Naive thymus-derived CD4-positive, alpha-beta T cell (primary cell): Measurements from ENCODE around the gene KRTAP29-1. TPM values are rescaled to one million over a fixed set of nuclear protein-coding genes. Genes with fewer than 3 reads are reported as not detected.
"Not testable (repeated sequence)": the region's sequence is repeated elsewhere in the genome, so short reads cannot be mapped to it uniquely, and the experiment has no call there.

Source experiments
- ATAC-seq: fragments of 150-1000 bp; cut with Tn5 transposase; 2 replicates; pipeline ENCODE4 v1.10.0; 2021; ENCODE audit warnings: mild to moderate bottlenecking, moderate library complexity
- CTCF ChIA-PET: fragments of 350-600 bp; sonication (Branson Sonifier 250); formaldehyde crosslinking; loops from one replicate; lab custom pipeline; 2021; ENCODE audit warnings: antibody characterized with exemption; lab: Charles Lee
- POLR2A ChIA-PET: fragments of 350-600 bp; sonication (Branson Sonifier 250); formaldehyde crosslinking; loops from one replicate; lab custom pipeline; 2021; ENCODE audit warnings: antibody characterized with exemption, inconsistent platforms; lab: Charles Lee
- DNase-seq, 9 donors: peaks; one replicate each; pipeline versions ENCODE4 v3.0.0 to v3.0.0-alpha.2; 2020 to 2022; ENCODE audit warnings: mixed read lengths in 1 of 9
- H3K27ac ChIP-seq: one replicate; pipeline ENCODE4 v1.7.0; 2013; ENCODE audit warnings: mild to moderate bottlenecking, low read depth, low read length, moderate library complexity
- H3K27me3 ChIP-seq, 2 donors: one replicate each; pipeline ENCODE4 v1.7.0; 2013; ENCODE audit warnings: low read length in 2 of 2, mild to moderate bottlenecking in 2 of 2, moderate library complexity in 2 of 2; ENCODE audit not compliant: control insufficient read depth in 2 of 2, insufficient read depth in 2 of 2
- H3K36me3 ChIP-seq, 3 experiments: 1 replicate in 2 of 3; 2 replicates in 1 of 3; pipeline ENCODE4 v1.7.0; 2013; ENCODE audit warnings: low read length in 3 of 3, mild to moderate bottlenecking in 3 of 3, moderate library complexity in 1 of 3; ENCODE audit not compliant: insufficient read depth in 3 of 3, control insufficient read depth in 2 of 3
- H3K4me1 ChIP-seq, 2 donors: one replicate each; pipeline ENCODE4 v1.7.0; 2013; ENCODE audit warnings: low read length in 2 of 2, mild to moderate bottlenecking in 2 of 2, moderate library complexity in 1 of 2; ENCODE audit not compliant: control insufficient read depth in 2 of 2, insufficient read depth in 2 of 2
- H3K4me3 ChIP-seq: 2 replicates; pipeline ENCODE4 v1.7.0; 2013; ENCODE audit warnings: mild to moderate bottlenecking, low read length
- H3K9me3 ChIP-seq, 3 experiments: 1 replicate in 2 of 3; 2 replicates in 1 of 3; pipeline ENCODE4 v1.7.0; 2013; ENCODE audit warnings: low read length in 3 of 3; ENCODE audit not compliant: control insufficient read depth in 2 of 3
- H3K27ac Mint-ChIP-seq, 9 donors: one replicate each; pipeline ENCODE4 v1.8.0; 2020 to 2022; ENCODE audit warnings: mixed read lengths in 9 of 9, mild to moderate bottlenecking in 8 of 9, moderate library complexity in 5 of 9, inconsistent platforms in 2 of 9
- H3K27me3 Mint-ChIP-seq, 5 donors: one replicate each; pipeline ENCODE4 v1.8.0; 2021 to 2022; ENCODE audit warnings: mixed read lengths in 5 of 5, mild to moderate bottlenecking in 1 of 5
- H3K36me3 Mint-ChIP-seq, 5 donors: one replicate each; pipeline ENCODE4 v1.8.0; 2020 to 2022; ENCODE audit warnings: mixed read lengths in 5 of 5, mild to moderate bottlenecking in 3 of 5, inconsistent platforms in 1 of 5
- H3K4me1 Mint-ChIP-seq, 7 donors: one replicate each; pipeline ENCODE4 v1.8.0; 2020 to 2022; ENCODE audit warnings: mixed read lengths in 7 of 7, mild to moderate bottlenecking in 3 of 7, inconsistent platforms in 1 of 7
- H3K4me3 Mint-ChIP-seq, 10 donors: one replicate each; pipeline ENCODE4 v1.8.0; 2020 to 2022; ENCODE audit warnings: mild to moderate bottlenecking in 10 of 10, mixed read lengths in 10 of 10, moderate library complexity in 6 of 10, inconsistent platforms in 2 of 10
- H3K9me3 Mint-ChIP-seq, 11 donors: one replicate each; pipeline ENCODE4 v1.8.0; 2020 to 2022; ENCODE audit warnings: mixed read lengths in 11 of 11, mild to moderate bottlenecking in 4 of 11, inconsistent platforms in 1 of 11, moderate library complexity in 1 of 11
- intact Hi-C, 2 donors: fragments of 100-400 bp; cut with micrococcal nuclease; formaldehyde crosslinking; loops; one replicate each; pipeline ENCODE4 v1.15.1; 2023
- polyA plus RNA-seq, 2 donors: library from polyadenylated mRNA; unstranded; fragments of 300-500 nt; fragmentation: Illumina TruSeq; gene quantifications; one replicate each; pipeline ENCODE4 v1.2.3, GENCODE V29; 2021
- total RNA-seq, 6 experiments: library from RNA in 5 of 6; stranded (reverse) in 5 of 6; gene quantifications; 1 replicate in 5 of 6; 2 replicates in 1 of 6; pipeline ENCODE4 v1.2.3 and lab custom pipeline; 2021 to 2026

Gene KRTAP29-1
- total and polyA plus RNA-seq, 7 experiments from 2014 or later: 0.30 TPM; not detected in 6

GRCh38 chr17:41271858-41272257 is 30.8 kb downstream of the KRTAP29-1 start:
- ChIA-PET CTCF (no interaction called here), POLR2A (no interaction called here)
- Mint-ChIP-seq H3K9me3 (no peaks in the 10 kb centered on the region), H3K27me3 (peaks cover 4 to 10% (median 5%) of the 10 kb centered on the region in 5 donors), H3K27ac (no peak overlapping the region), H3K36me3 (no peaks in the 10 kb centered on the region), H3K4me1 (peaks cover 0 to 21% (median 2%) of the 10 kb centered on the region in 7 donors), H3K4me3 (no peak overlapping the region)
- no peak for ATAC-seq
- H3K9me3 ChIP-seq: no peaks in the 10 kb centered on the region
- H3K27ac ChIP-seq: no peak overlapping the region
- no peaks in the 10 kb centered on the region for H3K27me3 ChIP-seq
- H3K4me1 ChIP-seq: no peaks in the 10 kb centered on the region
- intact Hi-C loops: no loop called here
- no peak overlapping the region for H3K4me3 ChIP-seq
- DNase-seq: no peak
- no peaks in the 10 kb centered on the region for H3K36me3 ChIP-seq

DNA sequence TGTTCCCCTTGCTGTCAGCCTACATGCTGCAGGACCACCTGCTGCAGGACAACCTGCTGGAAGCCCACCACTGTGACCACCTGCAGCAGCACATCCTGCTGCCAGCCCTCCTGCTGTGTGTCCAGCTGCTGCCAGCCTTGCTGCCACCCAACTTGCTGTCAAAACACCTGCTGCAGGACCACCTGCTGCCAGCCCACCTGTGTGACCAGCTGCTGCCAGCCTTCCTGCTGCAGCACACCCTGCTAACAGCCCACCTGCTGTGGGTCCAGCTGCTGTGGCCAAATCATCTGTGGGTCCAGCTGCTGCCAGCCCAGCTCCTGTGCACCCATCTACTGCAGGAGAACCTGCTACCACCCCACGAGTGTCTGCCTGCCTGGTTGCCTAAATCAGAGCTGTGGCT is 31.3 kb downstream of the KRTAP29-1 start:
- H3K9me3 Mint-ChIP-seq, ATAC-seq, DNase-seq, H3K4me3 ChIP-seq, H3K36me3 ChIP-seq, POLR2A ChIA-PET, H3K27ac ChIP-seq, H3K27me3 Mint-ChIP-seq, H3K36me3 Mint-ChIP-seq, H3K27me3 ChIP-seq, intact Hi-C loops, CTCF ChIA-PET, H3K27ac Mint-ChIP-seq, H3K9me3 ChIP-seq, H3K4me3 Mint-ChIP-seq, H3K4me1 ChIP-seq: not testable (repeated sequence)
- peaks cover 0 to 20% (median 2%) of the 10 kb centered on the region in 7 donors for H3K4me1 Mint-ChIP-seq

DNA sequence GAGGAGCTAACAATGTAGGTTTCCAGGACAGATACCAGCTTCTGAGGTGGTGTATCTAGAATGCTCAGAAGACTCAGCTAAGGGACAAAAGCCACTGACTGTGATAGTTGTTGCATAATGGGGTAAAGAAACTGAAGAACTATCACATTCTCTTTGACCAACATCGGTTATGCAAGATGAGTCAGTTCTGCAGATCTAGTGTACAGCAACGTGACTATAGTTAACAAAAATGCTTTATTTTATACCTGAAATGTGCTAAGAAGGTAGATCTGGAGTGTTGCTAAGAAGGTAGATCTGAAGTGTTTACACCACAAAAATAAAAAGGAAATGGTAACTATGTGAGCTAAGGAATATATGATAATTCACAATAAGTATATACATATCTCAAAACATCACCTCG is 34.9 kb downstream of the KRTAP29-1 start:
- no peak overlapping the region for H3K4me3 Mint-ChIP-seq
- peaks cover 0 to 22% (median 8%) of the 10 kb centered on the region in 7 donors for H3K4me1 Mint-ChIP-seq
- ChIA-PET CTCF (no interaction called here), POLR2A (no interaction called here)
- Histone ChIP-seq H3K27me3 (no peaks in the 10 kb centered on the region), H3K4me1 (no peaks in the 10 kb centered on the region), H3K9me3 (no peaks in the 10 kb centered on the region), H3K27ac (no peak overlapping the region), H3K4me3 (no peak overlapping the region), H3K36me3 (no peaks in the 10 kb centered on the region)
- intact Hi-C loops: no loop called here
- DNase-seq (no peak), ATAC-seq (no peak)
- no peak overlapping the region for H3K27ac Mint-ChIP-seq
- H3K9me3 Mint-ChIP-seq: no peaks in the 10 kb centered on the region
- no peaks in the 10 kb centered on the region for H3K36me3 Mint-ChIP-seq
- H3K27me3 Mint-ChIP-seq: peaks cover 0 to 22% (median 5%) of the 10 kb centered on the region in 5 donors

- DNase-seq (no peak), ATAC-seq (no peak)
- no peak within 1 kb of the TSS for H3K27ac ChIP-seq
- Mint-ChIP-seq H3K27me3 (peaks cover 0 to 30% (median 5%) of the 10 kb centered on the region in 5 donors), H3K27ac (no peak within 1 kb of the TSS), H3K36me3 (no peaks in the 10 kb centered on the region), H3K4me3 (no peak within 1 kb of the TSS), H3K9me3 (no peaks in the 10 kb centered on the region), H3K4me1 (peaks cover 0 to 27% (median 15%) of the 10 kb centered on the region in 7 donors)
- no peak within 1 kb of the TSS for H3K4me3 ChIP-seq
- no peaks in the 10 kb centered on the region for H3K27me3 ChIP-seq
- no peaks in the 10 kb centered on the region for H3K36me3 ChIP-seq
- ChIA-PET POLR2A (no interaction called here), CTCF (no interaction called here)
- intact Hi-C loops: no loop called here
- no peaks in the 10 kb centered on the region for H3K4me1 ChIP-seq
- H3K9me3 ChIP-seq: no peaks in the 10 kb centered on the region
Measured at GRCh38 chr17:41265078-41265477, 37.6 kb downstream of the KRTAP29-1 start, which contains the start of gene KRTAP9-6. KRTAP9-6 (plus strand) TSS chr17:41265378; CDS start chr17:41265378, 0 bp downstream.

DNA sequence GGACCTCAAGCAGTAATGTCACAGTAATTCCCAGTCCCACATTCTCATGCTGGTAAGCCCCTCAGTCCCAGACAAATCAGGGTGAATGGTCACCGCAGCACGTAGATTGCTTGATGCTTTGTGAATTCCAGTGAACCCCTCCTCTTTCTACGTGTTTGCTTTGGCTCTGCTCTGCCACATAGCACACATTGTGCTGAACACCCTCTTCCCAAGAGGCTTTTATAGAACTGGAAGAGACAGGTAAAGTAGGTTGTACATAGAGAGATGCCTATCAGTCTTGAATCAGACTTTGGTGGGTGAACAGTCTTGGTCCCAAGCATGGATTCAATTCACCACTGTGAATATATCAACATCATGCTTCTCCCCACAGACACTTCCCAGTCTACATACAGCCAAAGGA is 38.1 kb downstream of the KRTAP29-1 start:
- CTCF ChIA-PET: no interaction called here
- no peaks in the 10 kb centered on the region for H3K36me3 Mint-ChIP-seq
- no peaks in the 10 kb centered on the region for H3K27me3 ChIP-seq
- H3K4me1 Mint-ChIP-seq: peaks cover 0 to 27% (median 15%) of the 10 kb centered on the region in 7 donors
- H3K4me1 ChIP-seq: no peaks in the 10 kb centered on the region
- H3K4me3 Mint-ChIP-seq: no peak overlapping the region
- DNase-seq (no peak), ATAC-seq (no peak)
- no peaks in the 10 kb centered on the region for H3K9me3 ChIP-seq
- peaks cover 0 to 33% (median 5%) of the 10 kb centered on the region in 5 donors for H3K27me3 Mint-ChIP-seq
- no peak overlapping the region for H3K4me3 ChIP-seq
- POLR2A ChIA-PET: no interaction called here
- no peaks in the 10 kb centered on the region for H3K9me3 Mint-ChIP-seq
- no peaks in the 10 kb centered on the region for H3K36me3 ChIP-seq
- H3K27ac ChIP-seq: no peak overlapping the region
- H3K27ac Mint-ChIP-seq: no peak overlapping the region
- intact Hi-C loops: loop anchor here in 1 of 2 donors (1.0 to 5.0 kb wide), 2 partner anchors 14 to 43 kb away; partner anchors contain the start of gene KRTAP16-1

DNA sequence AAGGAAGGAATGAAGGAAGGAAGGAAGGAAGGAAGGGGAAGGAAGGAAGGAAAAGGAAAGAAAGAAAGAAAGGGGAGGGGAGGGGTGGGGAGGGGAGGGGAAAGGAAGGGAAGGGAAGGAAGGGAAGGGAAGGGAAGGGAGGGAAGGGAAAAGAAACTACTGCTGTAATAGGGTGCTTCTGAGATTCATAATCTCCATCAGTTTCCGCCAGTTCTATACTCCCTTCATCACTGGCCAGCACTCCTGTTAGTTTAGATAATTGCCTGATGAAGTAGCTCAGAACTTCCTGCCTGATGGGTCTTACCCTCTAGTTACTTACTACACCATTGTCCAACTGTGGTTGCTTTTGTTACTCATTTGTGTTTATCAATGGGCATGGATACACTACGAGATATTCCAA is 39.4 kb downstream of the KRTAP29-1 start:
- H3K4me1 Mint-ChIP-seq: peaks cover 0 to 27% (median 13%) of the 10 kb centered on the region in 7 donors
- Histone ChIP-seq H3K9me3 (no peaks in the 10 kb centered on the region), H3K36me3 (no peaks in the 10 kb centered on the region), H3K4me3 (no peak overlapping the region), H3K4me1 (no peaks in the 10 kb centered on the region), H3K27ac (no peak overlapping the region), H3K27me3 (peaks cover 0 to 6% of the 10 kb centered on the region in 2 donors)
- no peaks in the 10 kb centered on the region for H3K9me3 Mint-ChIP-seq
- H3K4me3 Mint-ChIP-seq: no peak overlapping the region
- POLR2A ChIA-PET: no interaction called here
- H3K27me3 Mint-ChIP-seq: peaks cover 0 to 39% (median 14%) of the 10 kb centered on the region in 5 donors
- no peak for DNase-seq
- peak overlapping the region in 1 of 9 donors; percentile 5 for H3K27ac Mint-ChIP-seq
- CTCF ChIA-PET: interaction anchor here (0.7 kb wide), 1 partner anchor 49 kb away, joined by 3 read pairs; no protein-coding TSS in a partner anchor
- ATAC-seq: no peak
- intact Hi-C loops: loop anchor here in 1 of 2 donors (5.0 kb wide), 1 partner anchor 44 kb away; the partner anchor contains the start of gene KRTAP16-1
- H3K36me3 Mint-ChIP-seq: no peaks in the 10 kb centered on the region

GRCh38 chr17:41258406-41258805 is 44.2 kb downstream of the KRTAP29-1 start:
- DNase-seq (no peak), ATAC-seq (no peak)
- Histone ChIP-seq H3K27ac (no peak overlapping the region), H3K27me3 (peaks cover 0 to 6% of the 10 kb centered on the region in 2 donors), H3K4me3 (no peak overlapping the region), H3K9me3 (no peaks in the 10 kb centered on the region), H3K4me1 (no peaks in the 10 kb centered on the region), H3K36me3 (no peaks in the 10 kb centered on the region)
- ChIA-PET CTCF (no interaction called here), POLR2A (no interaction called here)
- Mint-ChIP-seq H3K4me3 (no peak overlapping the region), H3K36me3 (no peaks in the 10 kb centered on the region), H3K27ac (no peak overlapping the region), H3K27me3 (peaks cover 0 to 50% (median 16%) of the 10 kb centered on the region in 5 donors), H3K4me1 (peaks cover 0 to 25% (median 14%) of the 10 kb centered on the region in 7 donors), H3K9me3 (no peaks in the 10 kb centered on the region)
- intact Hi-C loops: no loop called here
